Fibroblast of lung (primary cell): Measurements from ENCODE around the gene SLC31A1. TPM values are rescaled to one million over a fixed set of nuclear protein-coding genes. Genes with fewer than 3 reads are reported as not detected.
A peak's percentile ranks its signal among the peaks of the same experiment; 100 is the strongest.

ENCODE experiments used
- DNase-seq, 2 donors: peaks; one replicate each; pipeline versions ENCODE4 v3.0.0 to v3.0.0-alpha.2; 2010; ENCODE audit warnings: low read depth in 2 of 2
- H2AFZ ChIP-seq: 2 replicates; pipeline ENCODE4 v1.5.1; 2012; ENCODE audit warnings: low read length, control low read depth, inconsistent platforms
- H3K27ac ChIP-seq: 2 replicates; pipeline ENCODE4 v1.5.1; 2011; ENCODE audit warnings: low read length, control low read depth; ENCODE audit not compliant: insufficient read depth
- H3K27me3 ChIP-seq: 2 replicates; pipeline ENCODE4 v1.5.1; 2011; ENCODE audit warnings: mild to moderate bottlenecking, low read length; ENCODE audit not compliant: control insufficient read depth, insufficient read depth
- H3K36me3 ChIP-seq: 2 replicates; pipeline ENCODE4 v1.5.1; 2011; ENCODE audit warnings: low read length; ENCODE audit not compliant: control insufficient read depth, insufficient read depth
- H3K4me1 ChIP-seq: 2 replicates; pipeline ENCODE4 v1.5.1; 2011; ENCODE audit warnings: low read length; ENCODE audit not compliant: control insufficient read depth, insufficient read depth; ENCODE audit errors: extremely low read depth
- H3K4me2 ChIP-seq: 2 replicates; pipeline ENCODE4 v1.5.1; 2011; ENCODE audit warnings: low read length, control low read depth; ENCODE audit not compliant: insufficient read depth; ENCODE audit errors: extremely low read depth
- H3K4me3 ChIP-seq, 4 experiments: fragments of 200-600 bp in 1 of 4; sonication (generic) in 1 of 4; replicated peaks in 1 of 4; 2 replicates each; pipeline ENCODE4 v1.5.1; 2011 to 2016; ENCODE audit warnings: low read length in 4 of 4, low read depth in 3 of 4, mild to moderate bottlenecking in 3 of 4, control low read depth in 2 of 4, inconsistent platforms in 1 of 4, mixed read lengths in 1 of 4; ENCODE audit not compliant: insufficient read depth in 1 of 4; ENCODE audit errors: control extremely low read depth in 1 of 4
- H3K79me2 ChIP-seq: 2 replicates; pipeline ENCODE4 v1.5.1; 2012; ENCODE audit warnings: mild to moderate bottlenecking, low read length, inconsistent platforms; ENCODE audit not compliant: control insufficient read depth, insufficient read depth
- H3K9ac ChIP-seq: 2 replicates; pipeline ENCODE4 v1.5.1; 2011; ENCODE audit warnings: mild to moderate bottlenecking, low read length, control low read depth; ENCODE audit not compliant: insufficient read depth
- H3K9me3 ChIP-seq: 2 replicates; pipeline ENCODE4 v1.5.1; 2012; ENCODE audit warnings: low read depth, low read length; ENCODE audit not compliant: control insufficient read depth, insufficient read depth
- H4K20me1 ChIP-seq: 2 replicates; pipeline ENCODE4 v1.5.1; 2011; ENCODE audit warnings: low read length; ENCODE audit not compliant: control insufficient read depth, insufficient read depth; ENCODE audit errors: extremely low read depth
- CTCF ChIP-seq, 2 donors: IDR thresholded peaks in 1 of 2; conservative IDR thresholded peaks in 1 of 2; 1 replicate in 1 of 2; 2 replicates in 1 of 2; pipeline ENCODE4 v1.5.1; 2011 to 2012; ENCODE audit warnings: low read length in 2 of 2, control low read depth in 1 of 2, inconsistent platforms in 1 of 2, low read depth in 1 of 2, mild to moderate bottlenecking in 1 of 2
- EZH2 ChIP-seq: IDR thresholded peaks from 2 replicates; pipeline ENCODE4 v1.5.1; 2012; ENCODE audit warnings: low read length, control low read depth, mild to moderate bottlenecking; ENCODE audit errors: missing control alignments
- polyA plus RNA-seq, 2 donors: library from polyadenylated mRNA; depleted of rRNA in 1 of 2; stranded (reverse) in 1 of 2; unstranded in 1 of 2; fragments of >200 nt; gene quantifications; 2 replicates each; pipeline ENCODE4 v1.2.1, GENCODE V29; 2011 to 2012; ENCODE audit warnings: missing spikeins in 1 of 2
- total RNA-seq: library from RNA; depleted of rRNA; stranded (reverse); fragments of >200 nt; gene quantifications from 2 replicates; pipeline ENCODE4 v1.2.1, GENCODE V29; 2014

SLC31A1 gene
- total and polyA plus RNA-seq, 2 donors (not counting 1 experiment from before 2014, with no cell fraction given), result 33.0 to 44.4 TPM

GRCh38 chr9:113310538-113310937 is 89.2 kb downstream of the SLC31A1 start:
- DNase-seq, result no peak
- H3K9me3 ChIP-seq, result no peaks in the 10 kb centered on the region
- H3K36me3 ChIP-seq, result no peaks in the 10 kb centered on the region
- TF ChIP-seq EZH2 (no peak), CTCF (conservative IDR thresholded peaks at IDR 0.05 in 1 of 2, IDR thresholded peaks at IDR 0.05 in 1 of 2; ENCODE audit: low read depth in 1 of 2, low read length in 2 of 2) (no peak)
- no peak overlapping the region for H3K4me2 ChIP-seq
- no peaks in the 10 kb centered on the region for H3K79me2 ChIP-seq
- H3K9ac ChIP-seq, result no peak overlapping the region
- no peaks in the 10 kb centered on the region for H3K27me3 ChIP-seq
- H3K4me3 ChIP-seq, result no peak overlapping the region
- H2AFZ ChIP-seq, result no peak overlapping the region
- H3K27ac ChIP-seq, result no peak overlapping the region
- H4K20me1 ChIP-seq, result no peaks in the 10 kb centered on the region
- no peaks in the 10 kb centered on the region for H3K4me1 ChIP-seq

GRCh38 chr9:113311961-113312360 is 90.6 kb downstream of the SLC31A1 start:
- H3K4me1 ChIP-seq, result no peaks in the 10 kb centered on the region
- no peaks in the 10 kb centered on the region for H3K9me3 ChIP-seq
- no peak overlapping the region for H3K27ac ChIP-seq
- no peak overlapping the region for H2AFZ ChIP-seq
- H3K36me3 ChIP-seq, result no peaks in the 10 kb centered on the region
- H3K79me2 ChIP-seq, result no peaks in the 10 kb centered on the region
- H3K27me3 ChIP-seq, result no peaks in the 10 kb centered on the region
- H3K4me3 ChIP-seq, result no peak overlapping the region
- H3K4me2 ChIP-seq, result no peak overlapping the region
- H4K20me1 ChIP-seq, result no peaks in the 10 kb centered on the region
- H3K9ac ChIP-seq, result no peak overlapping the region
- no peak for TF ChIP-seq EZH2
- TF ChIP-seq CTCF (conservative IDR thresholded peaks at IDR 0.05 in 1 of 2, IDR thresholded peaks at IDR 0.05 in 1 of 2; ENCODE audit: low read depth in 1 of 2, low read length in 2 of 2), result no peak
- DNase-seq, result peak in 1 of 2 donors; percentile 32

- DNase-seq, result no peak
- H3K4me3 ChIP-seq, result no peak overlapping the region
- no peaks in the 10 kb centered on the region for H3K4me1 ChIP-seq
- no peak overlapping the region for H3K9ac ChIP-seq
- no peaks in the 10 kb centered on the region for H3K27me3 ChIP-seq
- TF ChIP-seq CTCF (conservative IDR thresholded peaks at IDR 0.05 in 1 of 2, IDR thresholded peaks at IDR 0.05 in 1 of 2; ENCODE audit: low read depth in 1 of 2, low read length in 2 of 2), result no peak
- TF ChIP-seq EZH2, result no peak
- no peaks in the 10 kb centered on the region for H4K20me1 ChIP-seq
- no peaks in the 10 kb centered on the region for H3K79me2 ChIP-seq
- no peak overlapping the region for H3K4me2 ChIP-seq
- H3K27ac ChIP-seq, result no peak overlapping the region
- no peak overlapping the region for H2AFZ ChIP-seq
- no peaks in the 10 kb centered on the region for H3K36me3 ChIP-seq
- no peaks in the 10 kb centered on the region for H3K9me3 ChIP-seq
Observed at GRCh38 chr9:113313261-113313660, 91.9 kb downstream of the SLC31A1 start.

Other genes starting within 250 kb of the SLC31A1 start
- 6.2 and 9.7 TPM in 2 replicates for gene ZNF883, start 209.4 kb upstream of the SLC31A1 start, total RNA-seq
- gene ZNF883, start 209.4 kb upstream of the SLC31A1 start, polyA plus RNA-seq, result 2.5 and 3.1 TPM in 2 replicates
- 2.8 and 5.1 TPM in 2 replicates for gene ZFP37, start 164.8 kb upstream of the SLC31A1 start, total RNA-seq
- 1.4 and 1.5 TPM in 2 replicates for gene ZFP37, start 164.8 kb upstream of the SLC31A1 start, polyA plus RNA-seq
- gene SLC31A2, start 70.5 kb upstream of the SLC31A1 start, total RNA-seq, result 12.6 and 17.8 TPM in 2 replicates
- gene SLC31A2, start 70.5 kb upstream of the SLC31A1 start, polyA plus RNA-seq, result 15.7 and 17.8 TPM in 2 replicates
- 12.8 and 21.0 TPM in 2 replicates for gene FKBP15, start 267 bp upstream of the SLC31A1 start, total RNA-seq
- gene FKBP15, start 267 bp upstream of the SLC31A1 start, polyA plus RNA-seq, result 25.3 and 28.8 TPM in 2 replicates
- 33.9 and 48.0 TPM in 2 replicates for gene CDC26, start 54.0 kb downstream of the SLC31A1 start, total RNA-seq
- gene CDC26, start 54.0 kb downstream of the SLC31A1 start, polyA plus RNA-seq, result 59.9 and 63.2 TPM in 2 replicates
- gene PRPF4, start 54.1 kb downstream of the SLC31A1 start, total RNA-seq, result 25.1 and 30.3 TPM in 2 replicates
- gene PRPF4, start 54.1 kb downstream of the SLC31A1 start, polyA plus RNA-seq, result 19.5 and 32.3 TPM in 2 replicates
- gene RNF183, start 81.8 kb downstream of the SLC31A1 start, total RNA-seq, result not detected in 2 replicates
- not detected in 2 replicates for gene RNF183, start 81.8 kb downstream of the SLC31A1 start, polyA plus RNA-seq
- gene WDR31, start 118.7 kb downstream of the SLC31A1 start, total RNA-seq, result 3.1 and 4.0 TPM in 2 replicates
- gene WDR31, start 118.7 kb downstream of the SLC31A1 start, polyA plus RNA-seq, result 1.2 and 1.6 TPM in 2 replicates
- not detected in 2 replicates for gene BSPRY, start 128.0 kb downstream of the SLC31A1 start, total RNA-seq
- gene BSPRY, start 128.0 kb downstream of the SLC31A1 start, polyA plus RNA-seq, result not detected in 2 replicates
- gene HDHD3, start 155.4 kb downstream of the SLC31A1 start, total RNA-seq, result 11.0 and 14.2 TPM in 2 replicates
- 4.1 and 6.5 TPM in 2 replicates for gene HDHD3, start 155.4 kb downstream of the SLC31A1 start, polyA plus RNA-seq
- 22.6 and 42.1 TPM in 2 replicates for gene ALAD, start 179.7 kb downstream of the SLC31A1 start, total RNA-seq
- gene ALAD, start 179.7 kb downstream of the SLC31A1 start, polyA plus RNA-seq, result 13.1 and 14.0 TPM in 2 replicates
- gene POLE3, start 189.1 kb downstream of the SLC31A1 start, total RNA-seq, result 17.3 and 22.6 TPM in 2 replicates
- 45.9 and 68.5 TPM in 2 replicates for gene POLE3, start 189.1 kb downstream of the SLC31A1 start, polyA plus RNA-seq
- 0.50 and 0.51 TPM in 2 replicates for gene C9orf43, start 189.2 kb downstream of the SLC31A1 start, total RNA-seq
- gene C9orf43, start 189.2 kb downstream of the SLC31A1 start, polyA plus RNA-seq, result 0.25 and 0.61 TPM in 2 replicates
- 49.8 and 74.3 TPM in 2 replicates for gene RGS3, start 242.2 kb downstream of the SLC31A1 start, total RNA-seq
- 48.1 and 58.4 TPM in 2 replicates for gene RGS3, start 242.2 kb downstream of the SLC31A1 start, polyA plus RNA-seq